Neural cell (in vitro differentiated cells): ENCODE measurements around the gene ACTL10. TPM values are rescaled to one million over a fixed set of nuclear protein-coding genes. Genes with fewer than 3 reads are reported as not detected.

Experiments
- H2AFZ ChIP-seq: fragments of 200-600, 300-800 bp; sonication (generic), shearing (Covaris generic); 2 replicates; pipeline ENCODE4 v1.6.0; 2014; ENCODE audit warnings: low read depth, mild to moderate bottlenecking, antibody characterized with exemption, low read length, moderate library complexity
- H3F3A ChIP-seq: fragments of 200-600 bp; shearing (Covaris generic); 2 replicates; pipeline ENCODE4 v1.6.1; 2016; ENCODE audit warnings: mild to moderate bottlenecking, moderate library complexity, mixed read lengths, antibody characterized with exemption, low read length; ENCODE audit not compliant: insufficient read depth, poor library complexity, severe bottlenecking
- H3K27ac ChIP-seq: fragments of 200-600, 300-800 bp; sonication (generic), shearing (Covaris generic); 2 replicates; pipeline ENCODE4 v1.5.1; 2014; ENCODE audit warnings: mild to moderate bottlenecking, low read length, moderate library complexity
- H3K27me3 ChIP-seq: fragments of 300-800, 200-600 bp; sonication (generic), shearing (Covaris generic); 2 replicates; pipeline ENCODE4 v1.6.0; 2014; ENCODE audit warnings: mild to moderate bottlenecking, low read depth, low read length, moderate library complexity; ENCODE audit not compliant: insufficient read depth
- H3K36me3 ChIP-seq: fragments of 300-800, 200-600 bp; sonication (generic), shearing (Covaris generic); 2 replicates; pipeline ENCODE4 v1.5.1; 2014; ENCODE audit warnings: mild to moderate bottlenecking, antibody characterized with exemption, low read length, moderate library complexity; ENCODE audit not compliant: insufficient read depth
- H3K4me2 ChIP-seq: fragments of 300-800, 200-600 bp; sonication (generic), shearing (Covaris generic); 2 replicates; pipeline ENCODE4 v1.6.0; 2014; ENCODE audit warnings: mild to moderate bottlenecking, low read length
- H3K4me3 ChIP-seq: fragments of 300-800, 200-600 bp; sonication (generic), shearing (Covaris generic); 2 replicates; pipeline ENCODE4 v1.5.1; 2014; ENCODE audit warnings: mild to moderate bottlenecking, low read length, moderate library complexity
- H3K79me2 ChIP-seq: fragments of 200-600 bp; shearing (Covaris generic); replicated peaks from 2 replicates; pipeline ENCODE4 v1.6.0; 2014; ENCODE audit warnings: mild to moderate bottlenecking, low read length, moderate library complexity; ENCODE audit not compliant: insufficient read depth
- H3K9ac ChIP-seq: fragments of 300-800, 200-600 bp; sonication (generic), shearing (Covaris generic); 2 replicates; pipeline ENCODE4 v1.6.1; 2016; ENCODE audit warnings: mild to moderate bottlenecking, low read length, mixed read lengths
- H3K9me2 ChIP-seq: fragments of 200-600 bp; shearing (Covaris generic); 2 replicates; pipeline ENCODE4 v1.6.1; 2016; ENCODE audit warnings: mild to moderate bottlenecking, low read length, mixed read lengths; ENCODE audit not compliant: insufficient read depth
- H3K9me3 ChIP-seq: fragments of 200-600, 300-800 bp; sonication (generic), shearing (Covaris generic); 2 replicates; pipeline ENCODE4 v1.6.1; 2016; ENCODE audit warnings: mild to moderate bottlenecking, mixed run types, low read length, moderate library complexity, mixed read lengths
- H4K20me1 ChIP-seq: fragments of 200-600 bp; shearing (Covaris generic); 2 replicates; pipeline ENCODE4 v1.6.1; 2016; ENCODE audit warnings: mild to moderate bottlenecking, mixed run types; ENCODE audit not compliant: insufficient read depth
- EP300 ChIP-seq: fragments of 450-650 bp; conservative IDR thresholded peaks from 2 replicates; pipeline ENCODE4 v1.6.1; 2014; ENCODE audit warnings: antibody characterized with exemption, mild to moderate bottlenecking, moderate library complexity; ENCODE audit not compliant: poor library complexity, severe bottlenecking
- EZH2 ChIP-seq: fragments of 200-600, 300-800 bp; shearing (Covaris generic), sonication (generic); IDR thresholded peaks from 2 replicates; pipeline ENCODE4 v1.6.1; 2014; ENCODE audit warnings: antibody characterized with exemption, low read length, borderline replicate concordance, mild to moderate bottlenecking; ENCODE audit not compliant: insufficient read depth, poor library complexity, severe bottlenecking
- MXI1 ChIP-seq: fragments of 450-650 bp; conservative IDR thresholded peaks from 2 replicates; pipeline ENCODE4 v1.6.1; 2014; ENCODE audit warnings: antibody characterized with exemption, mild to moderate bottlenecking; ENCODE audit not compliant: poor library complexity, severe bottlenecking
- POLR2AphosphoS5 ChIP-seq: IDR thresholded peaks from 2 replicates; pipeline ENCODE4 v1.6.1; 2012
- RAD21 ChIP-seq: fragments of 450-650 bp; conservative IDR thresholded peaks from 2 replicates; pipeline ENCODE4 v1.6.1; 2014; ENCODE audit warnings: antibody characterized with exemption, mild to moderate bottlenecking, moderate library complexity
- SMC3 ChIP-seq: fragments of 450-650 bp; conservative IDR thresholded peaks from 2 replicates; pipeline ENCODE4 v1.6.1; 2014; ENCODE audit warnings: antibody characterized with exemption, mild to moderate bottlenecking, moderate library complexity; ENCODE audit not compliant: poor library complexity
- TAF1 ChIP-seq: IDR thresholded peaks from 2 replicates; pipeline ENCODE4 v1.6.1; 2012; ENCODE audit warnings: low read depth
- polyA plus RNA-seq: library from polyadenylated mRNA; depleted of rRNA; stranded (reverse); fragments of >200 nt; gene quantifications from 2 replicates; pipeline ENCODE4 v1.2.3, GENCODE V29; 2014
- TF ChIP-seq, protein P1 (sequence below): IDR thresholded peaks from 2 replicates; pipeline ENCODE4 v1.6.1; 2012; ENCODE audit warnings: borderline replicate concordance
- TF ChIP-seq, protein P2 (sequence below): fragments of 450-650 bp; IDR thresholded peaks from 2 replicates; pipeline ENCODE4 v1.5.1; 2014; ENCODE audit warnings: antibody characterized with exemption, mild to moderate bottlenecking, moderate library complexity; ENCODE audit not compliant: poor library complexity, severe bottlenecking

The ACTL10 gene
- polyA plus RNA-seq, 1 donor from 2014 or later, result not detected

DNA sequence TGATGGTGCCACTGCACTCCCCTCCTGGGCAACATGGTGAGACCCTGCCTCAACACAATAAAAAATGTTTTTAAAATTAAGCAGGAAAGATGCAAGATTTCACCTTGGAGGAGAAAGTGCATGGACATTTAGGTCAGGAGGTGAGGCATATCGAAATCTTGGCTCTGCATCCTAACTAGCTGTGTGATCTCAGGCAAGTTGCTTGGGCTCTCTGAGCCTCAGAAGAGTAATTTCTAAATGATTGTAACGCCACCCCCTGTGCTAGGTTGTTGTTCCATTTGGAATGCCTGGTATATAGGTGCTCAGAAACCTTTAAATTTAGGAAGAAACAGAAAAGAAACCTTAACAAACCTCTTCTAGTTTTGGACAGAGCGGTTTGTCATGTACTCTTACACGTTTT, 40.6 kb upstream of the ACTL10 start:
- Histone ChIP-seq H3K36me3 (no peaks in the 10 kb centered on the region), H3K4me2 (no peak overlapping the region), H3K9me3 (no peaks in the 10 kb centered on the region), H3F3A (no peaks in the 10 kb centered on the region), H3K27me3 (no peaks in the 10 kb centered on the region), H3K9me2 (no peaks in the 10 kb centered on the region), H3K79me2 (no peaks in the 10 kb centered on the region), H2AFZ (no peak overlapping the region), H3K9ac (no peak overlapping the region), H4K20me1 (no peaks in the 10 kb centered on the region), H3K27ac (no peak overlapping the region), H3K4me3 (no peak overlapping the region)
- TF ChIP-seq SMC3 (no peak), EZH2 (no peak)

GRCh38 chr20:33627577-33628216, 39.0 kb upstream of the ACTL10 start:
- Histone ChIP-seq H3K4me2 (no peak overlapping the region), H2AFZ (no peak overlapping the region), H3K9me2 (no peaks in the 10 kb centered on the region), H3K36me3 (no peaks in the 10 kb centered on the region), H3K9ac (no peak overlapping the region), H3K4me3 (no peak overlapping the region), H4K20me1 (no peaks in the 10 kb centered on the region), H3F3A (no peaks in the 10 kb centered on the region), H3K27me3 (no peaks in the 10 kb centered on the region), H3K9me3 (no peaks in the 10 kb centered on the region), H3K27ac (no peak overlapping the region), H3K79me2 (no peaks in the 10 kb centered on the region)
- no peak for TF ChIP-seq SMC3
- TF ChIP-seq, protein P1, sequence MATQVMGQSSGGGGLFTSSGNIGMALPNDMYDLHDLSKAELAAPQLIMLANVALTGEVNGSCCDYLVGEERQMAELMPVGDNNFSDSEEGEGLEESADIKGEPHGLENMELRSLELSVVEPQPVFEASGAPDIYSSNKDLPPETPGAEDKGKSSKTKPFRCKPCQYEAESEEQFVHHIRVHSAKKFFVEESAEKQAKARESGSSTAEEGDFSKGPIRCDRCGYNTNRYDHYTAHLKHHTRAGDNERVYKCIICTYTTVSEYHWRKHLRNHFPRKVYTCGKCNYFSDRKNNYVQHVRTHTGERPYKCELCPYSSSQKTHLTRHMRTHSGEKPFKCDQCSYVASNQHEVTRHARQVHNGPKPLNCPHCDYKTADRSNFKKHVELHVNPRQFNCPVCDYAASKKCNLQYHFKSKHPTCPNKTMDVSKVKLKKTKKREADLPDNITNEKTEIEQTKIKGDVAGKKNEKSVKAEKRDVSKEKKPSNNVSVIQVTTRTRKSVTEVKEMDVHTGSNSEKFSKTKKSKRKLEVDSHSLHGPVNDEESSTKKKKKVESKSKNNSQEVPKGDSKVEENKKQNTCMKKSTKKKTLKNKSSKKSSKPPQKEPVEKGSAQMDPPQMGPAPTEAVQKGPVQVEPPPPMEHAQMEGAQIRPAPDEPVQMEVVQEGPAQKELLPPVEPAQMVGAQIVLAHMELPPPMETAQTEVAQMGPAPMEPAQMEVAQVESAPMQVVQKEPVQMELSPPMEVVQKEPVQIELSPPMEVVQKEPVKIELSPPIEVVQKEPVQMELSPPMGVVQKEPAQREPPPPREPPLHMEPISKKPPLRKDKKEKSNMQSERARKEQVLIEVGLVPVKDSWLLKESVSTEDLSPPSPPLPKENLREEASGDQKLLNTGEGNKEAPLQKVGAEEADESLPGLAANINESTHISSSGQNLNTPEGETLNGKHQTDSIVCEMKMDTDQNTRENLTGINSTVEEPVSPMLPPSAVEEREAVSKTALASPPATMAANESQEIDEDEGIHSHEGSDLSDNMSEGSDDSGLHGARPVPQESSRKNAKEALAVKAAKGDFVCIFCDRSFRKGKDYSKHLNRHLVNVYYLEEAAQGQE, result no peak

DNA sequence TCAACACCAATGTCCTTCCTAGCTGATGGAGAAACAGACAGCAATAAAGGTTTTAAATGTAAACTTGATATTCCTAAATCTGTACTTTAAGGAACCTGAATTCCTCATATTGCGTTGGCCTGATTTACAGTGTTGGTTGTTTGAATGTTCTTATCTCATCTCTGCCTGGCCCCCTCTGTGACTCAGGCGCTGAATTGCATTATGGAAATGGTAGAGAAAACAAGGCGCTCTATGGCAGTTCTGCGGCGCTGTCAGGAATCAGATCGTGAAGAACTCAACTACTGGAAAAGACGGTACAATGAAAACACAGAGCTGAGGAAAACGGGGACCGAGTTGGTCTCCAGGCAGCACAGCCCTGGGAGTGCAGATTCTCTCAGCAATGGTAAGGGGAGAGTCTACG, 37.2 kb upstream of the ACTL10 start:
- H4K20me1 ChIP-seq, result no peaks in the 10 kb centered on the region
- no peak overlapping the region for H3K4me3 ChIP-seq
- TF ChIP-seq, protein P1, result no peak
- no peak for TF ChIP-seq TAF1
- TF ChIP-seq RAD21, result no peak
- TF ChIP-seq, protein P2, sequence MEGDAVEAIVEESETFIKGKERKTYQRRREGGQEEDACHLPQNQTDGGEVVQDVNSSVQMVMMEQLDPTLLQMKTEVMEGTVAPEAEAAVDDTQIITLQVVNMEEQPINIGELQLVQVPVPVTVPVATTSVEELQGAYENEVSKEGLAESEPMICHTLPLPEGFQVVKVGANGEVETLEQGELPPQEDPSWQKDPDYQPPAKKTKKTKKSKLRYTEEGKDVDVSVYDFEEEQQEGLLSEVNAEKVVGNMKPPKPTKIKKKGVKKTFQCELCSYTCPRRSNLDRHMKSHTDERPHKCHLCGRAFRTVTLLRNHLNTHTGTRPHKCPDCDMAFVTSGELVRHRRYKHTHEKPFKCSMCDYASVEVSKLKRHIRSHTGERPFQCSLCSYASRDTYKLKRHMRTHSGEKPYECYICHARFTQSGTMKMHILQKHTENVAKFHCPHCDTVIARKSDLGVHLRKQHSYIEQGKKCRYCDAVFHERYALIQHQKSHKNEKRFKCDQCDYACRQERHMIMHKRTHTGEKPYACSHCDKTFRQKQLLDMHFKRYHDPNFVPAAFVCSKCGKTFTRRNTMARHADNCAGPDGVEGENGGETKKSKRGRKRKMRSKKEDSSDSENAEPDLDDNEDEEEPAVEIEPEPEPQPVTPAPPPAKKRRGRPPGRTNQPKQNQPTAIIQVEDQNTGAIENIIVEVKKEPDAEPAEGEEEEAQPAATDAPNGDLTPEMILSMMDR, result no peak
- TF ChIP-seq SMC3, result no peak
- TF ChIP-seq POLR2AphosphoS5, result no peak
- TF ChIP-seq MXI1, result no peak
- TF ChIP-seq EZH2, result no peak
- TF ChIP-seq EP300, result no peak
- no peaks in the 10 kb centered on the region for H3K36me3 ChIP-seq
- no peaks in the 10 kb centered on the region for H3K79me2 ChIP-seq
- no peak overlapping the region for H3K9ac ChIP-seq
- H3K9me2 ChIP-seq, result no peaks in the 10 kb centered on the region
- H3K9me3 ChIP-seq, result no peaks in the 10 kb centered on the region
- H3F3A ChIP-seq, result no peaks in the 10 kb centered on the region
- no peak overlapping the region for H2AFZ ChIP-seq
- no peak overlapping the region for H3K4me2 ChIP-seq
- no peaks in the 10 kb centered on the region for H3K27me3 ChIP-seq
- H3K27ac ChIP-seq, result no peak overlapping the region
